ENCODE data around the gene DHRS4. TPM values are rescaled to one million over a fixed set of nuclear protein-coding genes. Genes with fewer than 3 reads are reported as not detected.
"Not testable (repeated sequence)": the region's sequence is repeated elsewhere in the genome, so short reads cannot be mapped to it uniquely, and the experiment has no call there.

Gene DHRS4
- total and polyA plus RNA-seq, 5 donors from 2014 or later = 7.8 to 29.0 (median 23.8) TPM

GRCh38 chr14:23974041-23974440 lies 20.5 kb downstream of the DHRS4 start:
- H3K27me3 ChIP-seq (ENCODE audit: control insufficient read depth, insufficient read depth, low read length); H3K27ac Mint-ChIP-seq; H3K36me3 ChIP-seq (ENCODE audit: control insufficient read depth, insufficient read depth, low read length); DNase-seq; H3K4me3 Mint-ChIP-seq; ATAC-seq (ENCODE audit: low read depth in 2 of 2); H3K4me3 ChIP-seq (ENCODE audit: low read depth, low read length); H3K9me3 Mint-ChIP-seq; H3K27ac ChIP-seq (ENCODE audit: insufficient read depth, low read length, poor library complexity, severe bottlenecking); H3K36me3 Mint-ChIP-seq; H3K27me3 Mint-ChIP-seq; H3K9me3 ChIP-seq (ENCODE audit: control insufficient read depth in 2 of 2, low read length in 2 of 2); H3K4me1 ChIP-seq (ENCODE audit: control insufficient read depth, insufficient read depth, low read length, poor library complexity, severe bottlenecking): not testable (repeated sequence)
- peaks cover 3 to 21% (median 7%) of the 10 kb centered on the region in 4 donors for H3K4me1 Mint-ChIP-seq

- H3K4me1 Mint-ChIP-seq = peaks cover 3 to 16% (median 7%) of the 10 kb centered on the region in 4 donors
- not testable (repeated sequence) for H3K27ac Mint-ChIP-seq
- ATAC-seq (ENCODE audit: low read depth in 2 of 2) = peak; percentile 47 to 52
Measured at GRCh38 chr14:23977208-23977607, 23.6 kb downstream of the DHRS4 start.

GRCh38 chr14:23981951-23982813 lies 28.6 kb downstream of the DHRS4 start:
- peaks cover 13% of the 10 kb centered on the region for H3K36me3 Mint-ChIP-seq
- H3K36me3 ChIP-seq (ENCODE audit: control insufficient read depth, insufficient read depth, low read length); DNase-seq; H3K4me1 Mint-ChIP-seq; H3K27ac ChIP-seq (ENCODE audit: insufficient read depth, low read length, poor library complexity, severe bottlenecking); H3K4me1 ChIP-seq (ENCODE audit: control insufficient read depth, insufficient read depth, low read length, poor library complexity, severe bottlenecking); H3K27me3 Mint-ChIP-seq; H3K27me3 ChIP-seq (ENCODE audit: control insufficient read depth, insufficient read depth, low read length); H3K9me3 ChIP-seq (ENCODE audit: control insufficient read depth in 2 of 2, low read length in 2 of 2); ATAC-seq (ENCODE audit: low read depth in 2 of 2); H3K9me3 Mint-ChIP-seq; H3K4me3 ChIP-seq (ENCODE audit: low read depth, low read length); H3K4me3 Mint-ChIP-seq: not testable (repeated sequence)
- peak overlapping the region in 1 of 3 donors; percentile 42 for H3K27ac Mint-ChIP-seq

More at GRCh38 chr14:23977208-23977607, 23.6 kb downstream of the DHRS4 start:
- H3K4me1 ChIP-seq (ENCODE audit: control insufficient read depth, insufficient read depth, low read length, poor library complexity, severe bottlenecking); H3K36me3 ChIP-seq (ENCODE audit: control insufficient read depth, insufficient read depth, low read length); H3K27me3 ChIP-seq (ENCODE audit: control insufficient read depth, insufficient read depth, low read length); H3K27me3 Mint-ChIP-seq; H3K9me3 Mint-ChIP-seq; H3K9me3 ChIP-seq (ENCODE audit: control insufficient read depth in 2 of 2, low read length in 2 of 2); H3K27ac ChIP-seq (ENCODE audit: insufficient read depth, low read length, poor library complexity, severe bottlenecking); H3K4me3 ChIP-seq (ENCODE audit: low read depth, low read length); H3K4me3 Mint-ChIP-seq: not testable (repeated sequence)
- peaks cover 19% of the 10 kb centered on the region for H3K36me3 Mint-ChIP-seq
- DNase-seq = peak in 1 of 3 donors; percentile 10

- Mint-ChIP-seq H3K9me3 (peaks cover 0 to 1% (median 0%) of the 10 kb centered on the region in 7 donors), H3K4me1 (peaks cover 9 to 25% (median 19%) of the 10 kb centered on the region in 4 donors), H3K27me3 (no peaks in the 10 kb centered on the region)
Measured at GRCh38 chr14:23984891-23985602, 31.5 kb downstream of the DHRS4 start.

GRCh38 chr14:23988223-23988606 lies 34.6 kb downstream of the DHRS4 start:
- not testable (repeated sequence) for H3K9me3 Mint-ChIP-seq; H3K9me3 ChIP-seq (ENCODE audit: control insufficient read depth in 2 of 2, low read length in 2 of 2); H3K4me1 ChIP-seq (ENCODE audit: control insufficient read depth, insufficient read depth, low read length, poor library complexity, severe bottlenecking); H3K4me3 ChIP-seq (ENCODE audit: low read depth, low read length); H3K27ac ChIP-seq (ENCODE audit: insufficient read depth, low read length, poor library complexity, severe bottlenecking); H3K36me3 ChIP-seq (ENCODE audit: control insufficient read depth, insufficient read depth, low read length); H3K27me3 Mint-ChIP-seq; DNase-seq; H3K36me3 Mint-ChIP-seq; H3K27me3 ChIP-seq (ENCODE audit: control insufficient read depth, insufficient read depth, low read length)
- peaks cover 9 to 25% (median 19%) of the 10 kb centered on the region in 4 donors for H3K4me1 Mint-ChIP-seq
- H3K27ac Mint-ChIP-seq = peak overlapping the region in 2 of 3 donors; percentile 73 to 97
- ATAC-seq (ENCODE audit: low read depth in 2 of 2) = peak in 1 of 2 donors; percentile 7
- peak overlapping the region; percentile 77 to 88 (median 83) for H3K4me3 Mint-ChIP-seq

More at GRCh38 chr14:23984891-23985602, 31.5 kb downstream of the DHRS4 start:
- Histone ChIP-seq H3K4me1 (ENCODE audit: control insufficient read depth, insufficient read depth, low read length, poor library complexity, severe bottlenecking) (peaks cover 10% of the 10 kb centered on the region), H3K27ac (ENCODE audit: insufficient read depth, low read length, poor library complexity, severe bottlenecking) (no peak overlapping the region), H3K27me3 (ENCODE audit: control insufficient read depth, insufficient read depth, low read length) (no peaks in the 10 kb centered on the region), H3K36me3 (ENCODE audit: control insufficient read depth, insufficient read depth, low read length) (no peaks in the 10 kb centered on the region), H3K4me3 (ENCODE audit: low read depth, low read length) (no peak overlapping the region), H3K9me3 (ENCODE audit: control insufficient read depth in 2 of 2, low read length in 2 of 2) (no peaks in the 10 kb centered on the region)
- Mint-ChIP-seq H3K4me3 (no peak overlapping the region), H3K36me3 (peaks cover 13% of the 10 kb centered on the region), H3K27ac (no peak overlapping the region)
- ATAC-seq (ENCODE audit: low read depth in 2 of 2) (no peak), DNase-seq (no peak)

- peak within 1 kb of the TSS; percentile 85 to 97 (median 91) for H3K27ac Mint-ChIP-seq
- H3K36me3 Mint-ChIP-seq; H3K36me3 ChIP-seq (ENCODE audit: control insufficient read depth, insufficient read depth, low read length); H3K9me3 ChIP-seq (ENCODE audit: control insufficient read depth in 2 of 2, low read length in 2 of 2); H3K27me3 ChIP-seq (ENCODE audit: control insufficient read depth, insufficient read depth, low read length); H3K27me3 Mint-ChIP-seq; H3K4me1 ChIP-seq (ENCODE audit: control insufficient read depth, insufficient read depth, low read length, poor library complexity, severe bottlenecking); H3K9me3 Mint-ChIP-seq: not testable (repeated sequence)
- peak; percentile 89 to 93 for ATAC-seq (ENCODE audit: low read depth in 2 of 2)
- DNase-seq = peak; percentile 46 to 86 (median 60)
- H3K4me1 Mint-ChIP-seq = peaks cover 9 to 25% (median 19%) of the 10 kb centered on the region in 4 donors
- Histone ChIP-seq H3K27ac (ENCODE audit: insufficient read depth, low read length, poor library complexity, severe bottlenecking) (peak within 1 kb of the TSS; percentile 41), H3K4me3 (ENCODE audit: low read depth, low read length) (peak within 1 kb of the TSS; percentile 32)
- peak within 1 kb of the TSS; percentile 77 to 88 (median 83) for H3K4me3 Mint-ChIP-seq
Measured at GRCh38 chr14:23988607-23989363, 35.2 kb downstream of the DHRS4 start, which contains the start of gene DHRS4L2. Gene DHRS4L2 (plus strand): TSS chr14:23988929. CDS start chr14:23988948, 19 bp downstream.

- peak overlapping the region; percentile 41 for H3K27ac ChIP-seq (ENCODE audit: insufficient read depth, low read length, poor library complexity, severe bottlenecking)
- not testable (repeated sequence) for H3K27me3 Mint-ChIP-seq; H3K4me1 ChIP-seq (ENCODE audit: control insufficient read depth, insufficient read depth, low read length, poor library complexity, severe bottlenecking); H3K27me3 ChIP-seq (ENCODE audit: control insufficient read depth, insufficient read depth, low read length); H3K36me3 Mint-ChIP-seq; H3K9me3 ChIP-seq (ENCODE audit: control insufficient read depth in 2 of 2, low read length in 2 of 2); H3K4me3 ChIP-seq (ENCODE audit: low read depth, low read length); H3K9me3 Mint-ChIP-seq; H3K36me3 ChIP-seq (ENCODE audit: control insufficient read depth, insufficient read depth, low read length); ATAC-seq (ENCODE audit: low read depth in 2 of 2)
- Mint-ChIP-seq H3K4me3 (peak overlapping the region in 3 of 4 donors; percentile 82 to 88 (median 84)), H3K4me1 (peaks cover 9 to 24% (median 19%) of the 10 kb centered on the region in 4 donors), H3K27ac (peak overlapping the region; percentile 9 to 91 (median 85))
- DNase-seq = peak in 1 of 3 donors; percentile 16
Measured at GRCh38 chr14:23989734-23990445, 36.3 kb downstream of the DHRS4 start.

Data from CD4-positive, CD25-positive, alpha-beta regulatory T cell (primary cell).